DND-41 (cell line): ENCODE data around the gene OLR1.

Source experiments
- ATAC-seq: fragments of 200-7000 bp; cut with Tn5 transposase; 3 replicates; pipeline ENCODE4 v1.9.1; 2021; ENCODE audit warnings: low read depth; ENCODE audit not compliant: insufficient read depth
- DNase-seq: peaks from one replicate; pipeline ENCODE4 v3.0.0-alpha.2; 2020
- H2AFZ ChIP-seq: 2 replicates; pipeline ENCODE4 v1.6.0; 2012; ENCODE audit warnings: low read depth, low read length
- H3K27ac ChIP-seq: 2 replicates; pipeline ENCODE4 v1.5.1; 2012; ENCODE audit warnings: low read length, inconsistent platforms
- H3K27me3 ChIP-seq: fragments of 200-600 bp; sonication (generic); 2 replicates; pipeline ENCODE4 v1.6.0; 2012; ENCODE audit warnings: low read length, mild to moderate bottlenecking, inconsistent platforms; ENCODE audit not compliant: insufficient read depth, poor library complexity
- H3K36me3 ChIP-seq: 2 replicates; pipeline ENCODE4 v1.5.1; 2012; ENCODE audit warnings: low read length, inconsistent platforms; ENCODE audit not compliant: insufficient read depth
- H3K4me1 ChIP-seq: 2 replicates; pipeline ENCODE4 v1.5.1; 2012; ENCODE audit warnings: mild to moderate bottlenecking, low read length; ENCODE audit not compliant: insufficient read depth
- H3K4me2 ChIP-seq: 2 replicates; pipeline ENCODE4 v1.6.0; 2012; ENCODE audit warnings: mild to moderate bottlenecking, moderate library complexity, low read length, inconsistent platforms; ENCODE audit not compliant: insufficient read depth
- H3K4me3 ChIP-seq, 2 experiments: fragments of 200-600 bp in 1 of 2; shearing (Covaris generic) in 1 of 2; 2 replicates each; pipeline ENCODE4 v1.5.1; 2012 to 2016; ENCODE audit warnings: inconsistent platforms in 2 of 2, low read length in 2 of 2, mild to moderate bottlenecking in 2 of 2, low read depth in 1 of 2, moderate library complexity in 1 of 2
- H3K79me2 ChIP-seq: 2 replicates; pipeline ENCODE4 v1.6.0; 2012; ENCODE audit warnings: low read length, inconsistent platforms; ENCODE audit not compliant: insufficient read depth
- H3K9ac ChIP-seq: 2 replicates; pipeline ENCODE4 v1.6.0; 2012; ENCODE audit warnings: low read depth, mild to moderate bottlenecking, inconsistent platforms, low read length, moderate library complexity
- H3K9me3 ChIP-seq: 2 replicates; pipeline ENCODE4 v1.5.1; 2012; ENCODE audit warnings: low read length, moderate library complexity, mild to moderate bottlenecking, inconsistent platforms; ENCODE audit not compliant: insufficient read depth, severe bottlenecking
- H4K20me1 ChIP-seq: 2 replicates; pipeline ENCODE4 v1.6.0; 2012; ENCODE audit warnings: low read length; ENCODE audit not compliant: insufficient read depth
- EZH2 ChIP-seq: IDR thresholded peaks from 3 replicates; pipeline ENCODE4 v1.6.1; 2012; ENCODE audit warnings: borderline replicate concordance, low read depth, mild to moderate bottlenecking, moderate library complexity, low read length, inconsistent platforms; ENCODE audit not compliant: severe bottlenecking
- TF ChIP-seq, protein P1 (sequence below): IDR thresholded peaks from 2 replicates; pipeline ENCODE4 v1.5.1; 2012; ENCODE audit warnings: borderline replicate concordance, low read length, moderate library complexity, mild to moderate bottlenecking; ENCODE audit not compliant: poor library complexity, severe bottlenecking; ENCODE audit errors: extremely low read depth

The OLR1 gene

DNA sequence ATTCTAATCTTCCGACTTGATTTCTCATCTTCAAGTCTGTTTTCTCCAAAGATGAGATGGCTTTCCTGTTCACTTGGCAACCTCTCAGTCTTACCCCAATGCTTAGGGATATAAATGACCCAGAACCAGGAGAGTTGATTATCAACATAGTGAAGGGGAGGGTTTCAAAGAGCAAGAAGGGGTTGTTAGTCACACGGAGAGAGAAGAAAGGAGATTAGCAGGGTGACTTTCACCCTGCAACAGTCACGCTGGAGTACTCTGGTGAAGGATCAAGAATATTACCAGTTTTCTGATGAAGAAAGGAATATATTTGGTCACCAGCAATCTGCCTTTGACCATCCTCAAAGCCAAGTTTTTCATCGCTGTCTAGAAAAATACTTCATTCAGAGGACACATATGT lies 6.9 kb upstream of the OLR1 start, which contains the start of gene TMEM52B:
TSS of gene TMEM52B (plus strand) at position 212 of the 400 bp plus-strand sequence. CDS start 543 bp downstream, outside the sequence.
- TF ChIP-seq, protein P1, sequence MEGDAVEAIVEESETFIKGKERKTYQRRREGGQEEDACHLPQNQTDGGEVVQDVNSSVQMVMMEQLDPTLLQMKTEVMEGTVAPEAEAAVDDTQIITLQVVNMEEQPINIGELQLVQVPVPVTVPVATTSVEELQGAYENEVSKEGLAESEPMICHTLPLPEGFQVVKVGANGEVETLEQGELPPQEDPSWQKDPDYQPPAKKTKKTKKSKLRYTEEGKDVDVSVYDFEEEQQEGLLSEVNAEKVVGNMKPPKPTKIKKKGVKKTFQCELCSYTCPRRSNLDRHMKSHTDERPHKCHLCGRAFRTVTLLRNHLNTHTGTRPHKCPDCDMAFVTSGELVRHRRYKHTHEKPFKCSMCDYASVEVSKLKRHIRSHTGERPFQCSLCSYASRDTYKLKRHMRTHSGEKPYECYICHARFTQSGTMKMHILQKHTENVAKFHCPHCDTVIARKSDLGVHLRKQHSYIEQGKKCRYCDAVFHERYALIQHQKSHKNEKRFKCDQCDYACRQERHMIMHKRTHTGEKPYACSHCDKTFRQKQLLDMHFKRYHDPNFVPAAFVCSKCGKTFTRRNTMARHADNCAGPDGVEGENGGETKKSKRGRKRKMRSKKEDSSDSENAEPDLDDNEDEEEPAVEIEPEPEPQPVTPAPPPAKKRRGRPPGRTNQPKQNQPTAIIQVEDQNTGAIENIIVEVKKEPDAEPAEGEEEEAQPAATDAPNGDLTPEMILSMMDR: no peak
- no peak for TF ChIP-seq EZH2
- ATAC-seq: no peak
- Histone ChIP-seq H3K4me3 (no peak within 1 kb of the TSS), H3K9ac (no peak within 1 kb of the TSS), H3K27me3 (peaks cover 14% of the 10 kb centered on the region), H2AFZ (no peak within 1 kb of the TSS), H3K79me2 (no peaks in the 10 kb centered on the region), H3K27ac (no peak within 1 kb of the TSS), H3K4me1 (no peaks in the 10 kb centered on the region), H3K36me3 (no peaks in the 10 kb centered on the region), H3K9me3 (no peaks in the 10 kb centered on the region), H4K20me1 (no peaks in the 10 kb centered on the region), H3K4me2 (no peak within 1 kb of the TSS)
- no peak for DNase-seq

DNA sequence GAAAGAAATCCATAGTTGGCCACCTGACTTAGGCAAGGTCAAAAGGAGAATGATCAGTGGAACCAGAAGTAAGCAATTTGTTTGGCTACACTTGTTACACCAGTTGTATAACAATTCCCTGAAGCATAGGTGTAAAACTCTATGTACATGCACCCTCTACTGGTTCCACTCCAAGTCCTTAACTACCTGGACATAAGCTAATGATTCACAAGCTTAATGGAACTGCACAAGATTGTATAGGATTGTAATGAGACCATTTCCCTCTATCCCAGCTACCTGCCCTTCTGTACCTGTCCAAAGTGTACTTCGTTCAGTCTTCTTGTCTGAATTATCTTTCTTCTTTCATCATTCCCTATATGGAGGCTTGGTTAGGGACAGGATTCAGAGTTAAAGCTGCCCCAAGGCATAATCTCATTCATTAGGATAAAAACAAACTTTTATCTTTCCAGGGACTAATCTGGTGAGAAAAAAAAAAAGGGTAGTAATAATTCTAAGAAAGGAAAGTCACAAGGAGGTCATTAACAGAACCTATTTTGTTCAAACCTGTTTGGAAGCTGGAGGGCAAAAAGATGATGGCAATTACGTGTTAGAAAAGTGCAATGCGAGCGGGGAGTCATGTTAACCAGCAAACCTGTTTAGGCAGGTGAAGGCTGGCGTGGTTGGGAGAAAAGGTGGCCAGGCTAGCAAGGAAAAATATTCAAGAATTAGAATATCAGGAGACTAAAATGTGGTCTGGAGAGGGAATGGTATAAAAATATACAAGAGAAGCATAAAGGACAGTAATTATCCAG lies 4.1 kb upstream of the OLR1 start:
- no peak overlapping the region for H3K4me2 ChIP-seq
- TF ChIP-seq, protein P1: no peak
- no peak for TF ChIP-seq EZH2
- no peak overlapping the region for H3K4me3 ChIP-seq
- no peak overlapping the region for H2AFZ ChIP-seq
- ATAC-seq: no peak
- no peak overlapping the region for H3K27ac ChIP-seq
- no peak overlapping the region for H3K9ac ChIP-seq
- no peaks in the 10 kb centered on the region for H3K9me3 ChIP-seq
- no peaks in the 10 kb centered on the region for H3K36me3 ChIP-seq
- no peaks in the 10 kb centered on the region for H4K20me1 ChIP-seq
- H3K4me1 ChIP-seq: no peaks in the 10 kb centered on the region
- DNase-seq: no peak
- H3K27me3 ChIP-seq: peaks cover 16% of the 10 kb centered on the region
- H3K79me2 ChIP-seq: no peaks in the 10 kb centered on the region

DNA sequence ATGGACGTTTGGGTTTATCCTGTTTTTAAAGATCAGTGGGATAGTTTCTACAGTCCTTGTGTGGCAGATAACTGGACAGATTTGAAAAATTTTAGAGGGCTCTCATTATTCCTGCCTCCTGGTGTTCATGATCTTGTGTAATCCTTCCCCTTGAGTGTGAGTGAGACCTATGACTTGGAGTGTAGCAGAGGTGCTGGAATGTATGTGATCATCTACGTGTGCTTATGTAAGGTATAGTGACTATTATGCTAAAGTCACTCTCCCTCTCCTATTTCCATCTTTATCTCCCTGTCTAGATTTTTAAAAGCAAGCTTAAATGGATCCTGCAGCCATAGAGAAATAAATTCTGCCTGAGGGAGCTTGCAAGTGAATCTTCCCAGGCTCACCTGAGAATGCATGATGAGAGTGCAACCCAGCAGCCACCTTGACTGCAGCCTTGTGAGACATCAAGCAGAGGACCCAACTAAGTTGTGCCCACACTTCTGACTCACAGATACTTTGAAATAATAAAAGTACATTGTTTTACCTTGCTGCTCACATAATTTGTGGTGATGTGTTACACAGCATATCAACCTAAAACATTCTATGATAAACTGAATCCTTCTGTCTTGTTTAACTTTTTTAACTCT lies 3.2 kb upstream of the OLR1 start:
- H3K4me1 ChIP-seq: no peaks in the 10 kb centered on the region
- H3K9ac ChIP-seq: no peak overlapping the region
- H4K20me1 ChIP-seq: no peaks in the 10 kb centered on the region
- no peak overlapping the region for H3K4me3 ChIP-seq
- ATAC-seq (no peak), DNase-seq (no peak)
- no peaks in the 10 kb centered on the region for H3K9me3 ChIP-seq
- H3K36me3 ChIP-seq: no peaks in the 10 kb centered on the region
- H2AFZ ChIP-seq: no peak overlapping the region
- no peak overlapping the region for H3K4me2 ChIP-seq
- H3K79me2 ChIP-seq: no peaks in the 10 kb centered on the region
- peaks cover 17% of the 10 kb centered on the region for H3K27me3 ChIP-seq
- TF ChIP-seq, protein P1: no peak
- TF ChIP-seq EZH2: no peak
- H3K27ac ChIP-seq: no peak overlapping the region
